ENCODE results near the gene LCN12.

GRCh38 chr9:136927343-136928271, 24.5 kb upstream of the LCN12 start:
- no peak for TF ChIP-seq POLR2AphosphoS5 (IDR thresholded peaks at IDR 0.05)
- TF ChIP-seq POLR2A (IDR thresholded peaks at IDR 0.05): no peak
- TF ChIP-seq CTCF (IDR thresholded peaks at IDR 0.05): no peak

Data from gastroesophageal sphincter (tissue), 3 donors.